Measurements from ENCODE around the gene LGALS14. TPM values are rescaled to one million over a fixed set of nuclear protein-coding genes. Genes with fewer than 3 reads are reported as not detected.

LGALS14 gene
- total RNA-seq, 1 experiment from 2014 or later: not detected

DNA sequence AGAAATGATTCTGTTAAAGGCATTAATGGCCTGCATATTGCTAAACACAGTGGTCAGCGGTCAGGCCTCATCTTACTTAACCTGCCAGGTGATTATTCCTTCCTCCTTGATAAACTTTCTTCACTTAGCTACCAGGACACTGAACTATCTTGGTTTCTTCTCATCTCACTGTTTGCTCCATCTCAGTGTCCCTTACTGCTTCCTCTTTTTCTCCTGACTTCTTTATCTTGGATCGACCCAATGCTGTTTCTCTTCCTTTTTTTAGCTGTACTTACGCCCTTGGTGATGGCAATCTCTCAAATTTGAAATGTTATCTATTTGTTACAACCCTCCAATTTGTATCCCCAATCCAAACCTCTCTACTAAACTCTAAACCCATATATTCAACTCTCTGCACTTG, 41.4 kb downstream of the LGALS14 start:
- no peaks in the 10 kb centered on the region for H4K20me1 ChIP-seq (ENCODE audit: insufficient read depth)
- H3K9me2 ChIP-seq (ENCODE audit: insufficient read depth): no peaks in the 10 kb centered on the region
- no peak overlapping the region for H3K27ac ChIP-seq (ENCODE audit: low read depth, low read length)
- H3K4me2 ChIP-seq (ENCODE audit: low read length): no peak overlapping the region
- no peak overlapping the region for H3K9ac ChIP-seq (ENCODE audit: low read length)
- DNase-seq (ENCODE audit: low read depth, low spot score): no peak
- no peak for ATAC-seq
- CTCF ChIA-PET: no interaction called here
- no peaks in the 10 kb centered on the region for H3K4me1 ChIP-seq (ENCODE audit: control insufficient read depth in 1 of 2, insufficient read depth in 2 of 2, low read length in 2 of 2)
- peaks cover 65% of the 10 kb centered on the region for H3K27me3 ChIP-seq (ENCODE audit: insufficient read depth, low read length)
- H3K36me3 ChIP-seq (ENCODE audit: control insufficient read depth in 1 of 2, insufficient read depth in 2 of 2, low read length in 2 of 2): no peaks in the 10 kb centered on the region
- intact Hi-C loops (cut with micrococcal nuclease): no loop called here
- no peaks in the 10 kb centered on the region for H3K9me3 ChIP-seq (ENCODE audit: control insufficient read depth in 1 of 2, insufficient read depth in 1 of 2, low read depth in 1 of 2, low read length in 2 of 2)
- BruUV-seq (replicated peaks): no TSS peak
- RAD21 ChIA-PET (ENCODE audit: low non-redundant PET in 1 of 2, low total read pairs in 2 of 2, uncharacterized antibody in 2 of 2, unreplicated experiment in 2 of 2): no interaction called here
- no peak overlapping the region for H2AFZ ChIP-seq (ENCODE audit: low read depth, low read length, poor library complexity, severe bottlenecking)
- POLR2A ChIA-PET: no interaction called here
- TF ChIP-seq, protein P1, sequence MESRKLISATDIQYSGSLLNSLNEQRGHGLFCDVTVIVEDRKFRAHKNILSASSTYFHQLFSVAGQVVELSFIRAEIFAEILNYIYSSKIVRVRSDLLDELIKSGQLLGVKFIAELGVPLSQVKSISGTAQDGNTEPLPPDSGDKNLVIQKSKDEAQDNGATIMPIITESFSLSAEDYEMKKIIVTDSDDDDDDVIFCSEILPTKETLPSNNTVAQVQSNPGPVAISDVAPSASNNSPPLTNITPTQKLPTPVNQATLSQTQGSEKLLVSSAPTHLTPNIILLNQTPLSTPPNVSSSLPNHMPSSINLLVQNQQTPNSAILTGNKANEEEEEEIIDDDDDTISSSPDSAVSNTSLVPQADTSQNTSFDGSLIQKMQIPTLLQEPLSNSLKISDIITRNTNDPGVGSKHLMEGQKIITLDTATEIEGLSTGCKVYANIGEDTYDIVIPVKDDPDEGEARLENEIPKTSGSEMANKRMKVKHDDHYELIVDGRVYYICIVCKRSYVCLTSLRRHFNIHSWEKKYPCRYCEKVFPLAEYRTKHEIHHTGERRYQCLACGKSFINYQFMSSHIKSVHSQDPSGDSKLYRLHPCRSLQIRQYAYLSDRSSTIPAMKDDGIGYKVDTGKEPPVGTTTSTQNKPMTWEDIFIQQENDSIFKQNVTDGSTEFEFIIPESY (IDR thresholded peaks at IDR 0.05; ENCODE audit: extremely low read depth, insufficient replicate concordance, low read length): no peak
- TF ChIP-seq TCF7L2 (IDR thresholded peaks at IDR 0.05; ENCODE audit: borderline replicate concordance, extremely low read depth, insufficient read depth, insufficient read length) (no peak), YY1 (IDR thresholded peaks at IDR 0.05; ENCODE audit: extremely low read depth, insufficient replicate concordance, low read depth, low read length) (no peak), EZH2phosphoT487 (IDR thresholded peaks at IDR 0.05; ENCODE audit: borderline replicate concordance) (no peak), SRF (IDR thresholded peaks at IDR 0.05; ENCODE audit: low read depth) (no peak), ELF1 (IDR thresholded peaks at IDR 0.05; ENCODE audit: borderline replicate concordance, low read depth) (no peak), POLR2AphosphoS5 (IDR thresholded peaks at IDR 0.05; ENCODE audit: low read depth, low read length) (no peak), SP1 (IDR thresholded peaks at IDR 0.05; ENCODE audit: low read depth) (no peak)
- no peaks in the 10 kb centered on the region for H3K79me2 ChIP-seq (ENCODE audit: insufficient read depth, low read length)
- no peak overlapping the region for H3K4me3 ChIP-seq (replicated peaks in 1 of 2; ENCODE audit: low read depth in 1 of 2, low read length in 2 of 2)
